ENCODE results near the gene UBE2QL1. TPM values are rescaled to one million over a fixed set of nuclear protein-coding genes. Genes with fewer than 3 reads are reported as not detected.

The UBE2QL1 gene
- total and polyA plus RNA-seq, 2 experiments from 2014 or later = 6.3 to 8.8 TPM

- no peak for TF ChIP-seq CTCF (IDR thresholded peaks at IDR 0.05; ENCODE audit: low read depth, low read length)
- no peak overlapping the region for H3K27ac ChIP-seq
- DNase-seq (ENCODE audit: low read depth in 1 of 2, low spot score in 1 of 2) = peak in 1 of 2 donors; percentile 7
- H3K9me3 ChIP-seq (ENCODE audit: low read depth) = no peaks in the 10 kb centered on the region
- H3K4me3 ChIP-seq = no peak overlapping the region
- H3K27me3 ChIP-seq = no peaks in the 10 kb centered on the region
- H3K4me1 ChIP-seq (ENCODE audit: low read depth) = no peaks in the 10 kb centered on the region
- H3K36me3 ChIP-seq = no peaks in the 10 kb centered on the region
Observed at GRCh38 chr5:6404129-6404528, 44.5 kb upstream of the UBE2QL1 start.

GRCh38 chr5:6405591-6405990 lies 43.1 kb upstream of the UBE2QL1 start:
- Histone ChIP-seq H3K9me3 (ENCODE audit: low read depth) (no peaks in the 10 kb centered on the region), H3K27ac (no peak overlapping the region), H3K4me3 (no peak overlapping the region), H3K36me3 (no peaks in the 10 kb centered on the region), H3K4me1 (ENCODE audit: low read depth) (no peaks in the 10 kb centered on the region), H3K27me3 (no peaks in the 10 kb centered on the region)
- TF ChIP-seq CTCF (IDR thresholded peaks at IDR 0.05; ENCODE audit: low read depth, low read length) = no peak
- DNase-seq (ENCODE audit: low read depth in 1 of 2, low spot score in 1 of 2) = no peak

GRCh38 chr5:6407558-6408259 lies 41.0 kb upstream of the UBE2QL1 start:
- H3K4me3 ChIP-seq = no peak overlapping the region
- H3K4me1 ChIP-seq (ENCODE audit: low read depth) = no peaks in the 10 kb centered on the region
- no peak for DNase-seq (ENCODE audit: low read depth in 1 of 2, low spot score in 1 of 2)
- TF ChIP-seq CTCF (IDR thresholded peaks at IDR 0.05; ENCODE audit: low read depth, low read length) = no peak
- H3K9me3 ChIP-seq (ENCODE audit: low read depth) = no peaks in the 10 kb centered on the region
- H3K27ac ChIP-seq = no peak overlapping the region
- no peaks in the 10 kb centered on the region for H3K27me3 ChIP-seq
- H3K36me3 ChIP-seq = no peaks in the 10 kb centered on the region

- no peaks in the 10 kb centered on the region for H3K4me1 ChIP-seq (ENCODE audit: low read depth)
- H3K9me3 ChIP-seq (ENCODE audit: low read depth) = no peaks in the 10 kb centered on the region
- H3K4me3 ChIP-seq = no peak overlapping the region
- no peak overlapping the region for H3K27ac ChIP-seq
- no peak for TF ChIP-seq CTCF (IDR thresholded peaks at IDR 0.05; ENCODE audit: low read depth, low read length)
- DNase-seq (ENCODE audit: low read depth in 1 of 2, low spot score in 1 of 2) = no peak
- no peaks in the 10 kb centered on the region for H3K27me3 ChIP-seq
- no peaks in the 10 kb centered on the region for H3K36me3 ChIP-seq
Observed at GRCh38 chr5:6408260-6408596, 40.4 kb upstream of the UBE2QL1 start.

GRCh38 chr5:6408627-6409446 lies 39.8 kb upstream of the UBE2QL1 start:
- Histone ChIP-seq H3K4me3 (no peak overlapping the region), H3K27ac (no peak overlapping the region), H3K27me3 (no peaks in the 10 kb centered on the region), H3K4me1 (ENCODE audit: low read depth) (no peaks in the 10 kb centered on the region), H3K36me3 (no peaks in the 10 kb centered on the region), H3K9me3 (ENCODE audit: low read depth) (no peaks in the 10 kb centered on the region)
- DNase-seq (ENCODE audit: low read depth in 1 of 2, low spot score in 1 of 2) = peak in 1 of 2 donors; percentile 67
- TF ChIP-seq CTCF (IDR thresholded peaks at IDR 0.05; ENCODE audit: low read depth, low read length) = no peak

Data from cardiac muscle cell (in vitro differentiated cells and primary cell).